Kidney epithelial cell (primary cell): ENCODE measurements around the gene KRTAP4-7. TPM values are rescaled to one million over a fixed set of nuclear protein-coding genes. Genes with fewer than 3 reads are reported as not detected.
"Not testable (repeated sequence)": the region's sequence is repeated elsewhere in the genome, so short reads cannot be mapped to it uniquely, and the experiment has no call there.

Experiments used
- DNase-seq: peaks from one replicate; pipeline ENCODE4 v3.0.0-alpha.2; 2010; ENCODE audit warnings: low read depth
- H3K27me3 ChIP-seq: 2 replicates; pipeline ENCODE4 v1.6.0; 2011; ENCODE audit warnings: low read length; ENCODE audit not compliant: control insufficient read depth, insufficient read depth
- H3K36me3 ChIP-seq: 2 replicates; pipeline ENCODE4 v1.5.1; 2011; ENCODE audit warnings: low read length; ENCODE audit not compliant: control insufficient read depth, insufficient read depth
- H3K4me3 ChIP-seq: 2 replicates; pipeline ENCODE4 v1.5.1; 2011; ENCODE audit warnings: low read depth, mild to moderate bottlenecking, control low read depth, low read length
- total RNA-seq: library from RNA; depleted of rRNA; stranded (reverse); fragments of >200 nt; gene quantifications from 2 replicates; pipeline ENCODE4 v1.2.3, GENCODE V29; 2015
- TF ChIP-seq, protein P1 (sequence below): IDR thresholded peaks from 2 replicates; pipeline ENCODE4 v1.5.1; 2011; ENCODE audit warnings: mild to moderate bottlenecking, moderate library complexity, low read length, control low read depth, inconsistent platforms; ENCODE audit not compliant: insufficient read depth, poor library complexity, severe bottlenecking

KRTAP4-7 gene
- total RNA-seq, 1 donor from 2014 or later, result not detected

DNA sequence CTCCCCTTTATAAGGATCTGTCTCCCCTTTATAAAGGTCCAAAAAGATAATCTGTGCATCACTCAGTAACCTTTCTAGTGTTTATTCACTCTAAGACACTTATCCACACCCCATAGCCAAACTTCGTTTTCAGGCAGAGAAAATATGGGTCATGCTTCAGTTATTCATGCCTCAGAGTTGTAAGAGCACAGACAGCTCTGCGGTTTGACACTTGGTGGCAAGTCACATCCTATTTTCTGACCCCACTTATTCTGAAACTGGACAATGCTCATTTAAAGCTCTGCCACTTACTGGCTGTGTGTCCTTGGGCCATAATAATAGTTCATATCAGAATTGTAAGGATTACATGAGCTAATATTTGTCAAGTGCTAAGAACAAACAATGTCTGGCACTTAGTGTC is 34.8 kb upstream of the KRTAP4-7 start:
- H3K4me3 ChIP-seq, result no peak overlapping the region
- no peaks in the 10 kb centered on the region for H3K36me3 ChIP-seq
- no peaks in the 10 kb centered on the region for H3K27me3 ChIP-seq
- DNase-seq, result no peak
- TF ChIP-seq, protein P1, sequence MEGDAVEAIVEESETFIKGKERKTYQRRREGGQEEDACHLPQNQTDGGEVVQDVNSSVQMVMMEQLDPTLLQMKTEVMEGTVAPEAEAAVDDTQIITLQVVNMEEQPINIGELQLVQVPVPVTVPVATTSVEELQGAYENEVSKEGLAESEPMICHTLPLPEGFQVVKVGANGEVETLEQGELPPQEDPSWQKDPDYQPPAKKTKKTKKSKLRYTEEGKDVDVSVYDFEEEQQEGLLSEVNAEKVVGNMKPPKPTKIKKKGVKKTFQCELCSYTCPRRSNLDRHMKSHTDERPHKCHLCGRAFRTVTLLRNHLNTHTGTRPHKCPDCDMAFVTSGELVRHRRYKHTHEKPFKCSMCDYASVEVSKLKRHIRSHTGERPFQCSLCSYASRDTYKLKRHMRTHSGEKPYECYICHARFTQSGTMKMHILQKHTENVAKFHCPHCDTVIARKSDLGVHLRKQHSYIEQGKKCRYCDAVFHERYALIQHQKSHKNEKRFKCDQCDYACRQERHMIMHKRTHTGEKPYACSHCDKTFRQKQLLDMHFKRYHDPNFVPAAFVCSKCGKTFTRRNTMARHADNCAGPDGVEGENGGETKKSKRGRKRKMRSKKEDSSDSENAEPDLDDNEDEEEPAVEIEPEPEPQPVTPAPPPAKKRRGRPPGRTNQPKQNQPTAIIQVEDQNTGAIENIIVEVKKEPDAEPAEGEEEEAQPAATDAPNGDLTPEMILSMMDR, result no peak

DNA sequence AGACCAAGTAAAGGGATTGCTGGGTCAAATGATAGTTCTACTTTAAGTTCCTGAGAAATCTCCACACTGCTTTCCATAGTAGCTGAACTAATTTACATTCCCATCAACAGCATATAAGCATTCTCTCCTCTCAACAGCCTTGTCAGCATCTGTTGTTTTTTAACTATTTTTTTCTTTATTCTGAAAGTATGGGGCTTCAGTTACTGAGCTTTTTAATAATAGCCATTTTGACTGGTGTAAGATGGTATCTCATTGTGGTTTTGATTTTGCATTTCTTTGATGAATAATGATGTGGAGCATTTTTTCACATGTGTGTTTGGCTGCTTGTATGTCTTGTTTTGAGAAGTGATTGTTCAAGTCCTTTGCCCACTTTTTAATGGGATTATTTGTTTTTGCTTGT is 31.4 kb upstream of the KRTAP4-7 start:
- TF ChIP-seq, protein P1, result no peak
- no peaks in the 10 kb centered on the region for H3K27me3 ChIP-seq
- no peak for DNase-seq
- H3K4me3 ChIP-seq, result no peak overlapping the region
- no peaks in the 10 kb centered on the region for H3K36me3 ChIP-seq

- TF ChIP-seq, protein P1, result no peak
- Histone ChIP-seq H3K27me3 (no peaks in the 10 kb centered on the region), H3K4me3 (no peak overlapping the region), H3K36me3 (no peaks in the 10 kb centered on the region)
- no peak for DNase-seq
Observed at GRCh38 chr17:41054025-41054424, 29.9 kb upstream of the KRTAP4-7 start.

GRCh38 chr17:41054556-41054955 is 29.4 kb upstream of the KRTAP4-7 start:
- not testable (repeated sequence) for H3K4me3 ChIP-seq, H3K27me3 ChIP-seq, DNase-seq, H3K36me3 ChIP-seq

DNA sequence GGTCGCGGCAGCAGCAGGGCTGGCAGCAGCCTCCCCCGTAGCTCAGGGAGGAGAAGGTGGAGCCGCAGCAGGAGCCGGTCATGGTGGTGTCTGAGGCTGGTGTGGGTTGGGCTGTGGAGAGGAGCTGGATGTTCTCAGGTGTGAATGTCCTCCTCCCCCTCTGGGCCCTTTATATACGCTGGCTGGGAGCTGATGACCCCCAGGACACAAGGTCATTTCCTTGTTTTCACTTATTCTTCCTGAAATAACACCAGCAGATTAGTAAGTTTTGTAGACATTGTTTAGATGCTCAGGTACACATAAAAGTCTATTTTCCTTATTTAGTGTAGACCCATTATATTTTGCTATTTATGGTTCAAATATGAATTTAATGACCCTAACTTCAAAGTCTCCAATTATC is 28.8 kb upstream of the KRTAP4-7 start, which contains the start of gene KRTAP2-2:
Gene KRTAP2-2, minus strand, starts transcription at position 101 of the 400 bp plus-strand sequence. Its CDS starts 19 bp downstream, at position 82.
- H3K36me3 ChIP-seq, H3K4me3 ChIP-seq, DNase-seq: not testable (repeated sequence)

GRCh38 chr17:41057547-41057946 is 26.4 kb upstream of the KRTAP4-7 start:
- Histone ChIP-seq H3K27me3 (no peaks in the 10 kb centered on the region), H3K4me3 (no peak overlapping the region), H3K36me3 (no peaks in the 10 kb centered on the region)
- no peak for DNase-seq
- TF ChIP-seq, protein P1, result no peak

More for the DNA sequence above, 28.8 kb upstream of the KRTAP4-7 start, which contains the start of gene KRTAP2-2:
- H3K27me3 ChIP-seq, result not testable (repeated sequence)

DNA sequence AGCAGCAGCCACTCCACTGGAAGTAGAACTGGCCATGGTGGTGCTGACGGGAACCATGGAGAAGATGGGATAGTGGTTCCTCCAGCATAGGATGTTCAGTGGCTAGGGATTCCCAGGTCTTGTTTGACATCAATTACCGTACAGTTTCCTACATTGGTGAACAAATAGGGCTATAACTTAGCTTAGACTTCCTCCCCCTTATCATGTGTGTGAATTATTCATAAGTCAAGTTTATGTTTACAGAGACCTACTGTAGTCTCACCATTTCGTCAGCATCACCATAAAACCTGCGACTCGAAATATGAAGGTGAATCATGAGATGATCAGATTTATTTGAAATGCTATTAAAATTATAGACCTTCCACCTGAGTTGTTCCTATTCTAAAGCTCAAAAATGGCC is 25.2 kb upstream of the KRTAP4-7 start:
- Histone ChIP-seq H3K27me3 (no peaks in the 10 kb centered on the region), H3K4me3 (no peak overlapping the region), H3K36me3 (no peaks in the 10 kb centered on the region)
- DNase-seq, result no peak
- TF ChIP-seq, protein P1, result no peak

- not testable (repeated sequence) for H3K27me3 ChIP-seq, H3K36me3 ChIP-seq, H3K4me3 ChIP-seq
- DNase-seq, result peak; percentile 61
Observed at GRCh38 chr17:41059276-41060051, 24.5 kb upstream of the KRTAP4-7 start.
